H1 (cell line): ENCODE data around the gene PRODH2. TPM values are rescaled to one million over a fixed set of nuclear protein-coding genes. Genes with fewer than 3 reads are reported as not detected.

ENCODE experiments used
- CTCF ChIA-PET: fragments of 300-600 bp; sonication (Branson Sonifier 250); formaldehyde crosslinking; loops from one replicate; lab custom pipeline; 2021; ENCODE audit not compliant: partially characterized antibody; lab: Charles Lee
- POLR2A ChIA-PET: fragments of 300-600 bp; sonication (Branson Sonifier 250); formaldehyde crosslinking; loops from one replicate; lab custom pipeline; 2021; ENCODE audit warnings: inconsistent platforms; ENCODE audit not compliant: partially characterized antibody; lab: Charles Lee
- DNase-seq, 2 experiments: peaks; one replicate each; pipeline versions ENCODE4 v3.0.0 to v3.0.0-alpha.2; 2010 to 2022; ENCODE audit warnings: low spot score in 2 of 2, low read depth in 1 of 2, mixed read lengths in 1 of 2
- FAIRE-seq: peaks from 2 replicates; lab custom pipeline; 2011; peaks lifted over from hg19 to GRCh38; lab: Jason Lieb, UNC
- H2AFZ ChIP-seq: 2 replicates; pipeline ENCODE4 v1.8.1; 2012; ENCODE audit warnings: low read length, inconsistent platforms
- H2AK5ac ChIP-seq: 2 replicates; pipeline ENCODE4 v1.6.1; 2013; ENCODE audit warnings: low read depth, low read length
- H2BK120ac ChIP-seq: replicated peaks from 2 replicates; pipeline ENCODE3; 2013; ENCODE audit warnings: low read depth, low read length, inconsistent platforms
- H2BK12ac ChIP-seq: 2 replicates; pipeline ENCODE4 v1.6.1; 2013; ENCODE audit warnings: low read depth, low read length
- H2BK15ac ChIP-seq: 2 replicates; pipeline ENCODE4 v1.6.1; 2013; ENCODE audit warnings: low read length
- H2BK20ac ChIP-seq: 2 replicates; pipeline ENCODE4 v1.6.1; 2013; ENCODE audit warnings: low read length
- H2BK5ac ChIP-seq: 2 replicates; pipeline ENCODE4 v1.6.1; 2013; ENCODE audit warnings: low read depth, low read length
- H3K14ac ChIP-seq: 2 replicates; pipeline ENCODE4 v1.6.1; 2013; ENCODE audit warnings: inconsistent platforms; ENCODE audit not compliant: insufficient read length
- H3K18ac ChIP-seq: 2 replicates; pipeline ENCODE4 v1.6.1; 2013; ENCODE audit warnings: low read length; ENCODE audit errors: extremely low read depth
- H3K23ac ChIP-seq: 2 replicates; pipeline ENCODE4 v1.6.1; 2013; ENCODE audit warnings: inconsistent platforms; ENCODE audit not compliant: insufficient read length
- H3K23me2 ChIP-seq: 2 replicates; pipeline ENCODE4 v1.6.1; 2013; ENCODE audit warnings: low read depth, low read length
- H3K27ac ChIP-seq: 2 replicates; pipeline ENCODE4 v1.6.1; 2011; ENCODE audit warnings: low read depth, low read length, inconsistent platforms
- H3K27me3 ChIP-seq, 4 experiments: replicated peaks in 1 of 4; 1 replicate in 1 of 4; 2 replicates in 3 of 4; pipeline versions ENCODE4 v1.6.1 to v1.8.1; 2011 to 2013; ENCODE audit warnings: low read length in 3 of 4, mild to moderate bottlenecking in 3 of 4, inconsistent platforms in 2 of 4, mixed read lengths in 2 of 4, moderate library complexity in 1 of 4; ENCODE audit not compliant: control insufficient read depth in 3 of 4, insufficient read depth in 3 of 4; ENCODE audit errors: extremely low read depth in 1 of 4
- H3K36me3 ChIP-seq, 4 experiments: 2 replicates each; pipeline versions ENCODE4 v1.6.1 to v1.8.1; 2011 to 2013; ENCODE audit warnings: mild to moderate bottlenecking in 4 of 4, low read length in 3 of 4, moderate library complexity in 2 of 4, control low read depth in 1 of 4, inconsistent platforms in 1 of 4; ENCODE audit not compliant: insufficient read depth in 4 of 4, control insufficient read depth in 2 of 4
- H3K4ac ChIP-seq: replicated peaks from 2 replicates; pipeline ENCODE3; 2013; ENCODE audit warnings: low read length, low read depth, mixed read lengths, inconsistent platforms; ENCODE audit not compliant: insufficient read length
- H3K4me1 ChIP-seq, 4 experiments: replicated peaks in 1 of 4; 1 replicate in 1 of 4; 2 replicates in 3 of 4; pipeline versions ENCODE4 v1.6.1 to v1.8.1; 2011 to 2013; ENCODE audit warnings: low read length in 3 of 4, inconsistent platforms in 2 of 4, mixed read lengths in 1 of 4; ENCODE audit not compliant: insufficient read depth in 4 of 4, control insufficient read depth in 3 of 4
- H3K4me2 ChIP-seq, 2 experiments: 2 replicates each; pipeline versions ENCODE4 v1.6.1 to v1.8.1; 2011 to 2013; ENCODE audit warnings: low read depth in 2 of 2, low read length in 2 of 2, control low read depth in 1 of 2, inconsistent platforms in 1 of 2, mild to moderate bottlenecking in 1 of 2; ENCODE audit not compliant: insufficient read depth in 1 of 2
- H3K4me3 ChIP-seq, 4 experiments: fragments of 200-600, 300-600 bp in 1 of 4; sonication (generic), shearing (Covaris generic), sonication (Bioruptor Twin) in 1 of 4; 2 replicates each; pipeline versions ENCODE4 v1.5.1 to v1.8.1; 2011 to 2016; ENCODE audit warnings: low read length in 4 of 4, low read depth in 3 of 4, control low read depth in 2 of 4, inconsistent platforms in 2 of 4, mild to moderate bottlenecking in 2 of 4, mixed read lengths in 1 of 4, moderate library complexity in 1 of 4; ENCODE audit not compliant: insufficient read depth in 2 of 4; ENCODE audit errors: extremely low read depth in 1 of 4
- H3K56ac ChIP-seq: replicated peaks from 2 replicates; pipeline ENCODE3; 2013; ENCODE audit warnings: low read depth, mild to moderate bottlenecking, mixed read lengths, low read length, inconsistent platforms; ENCODE audit not compliant: insufficient read length
- H3K79me1 ChIP-seq: 2 replicates; pipeline ENCODE4 v1.6.1; 2013; ENCODE audit warnings: low read depth, low read length, control low read depth
- H3K79me2 ChIP-seq, 2 experiments: 2 replicates each; pipeline versions ENCODE4 v1.6.1 to v1.8.1; 2012 to 2013; ENCODE audit warnings: low read length in 2 of 2, mild to moderate bottlenecking in 2 of 2, inconsistent platforms in 1 of 2; ENCODE audit not compliant: insufficient read depth in 2 of 2, control insufficient read depth in 1 of 2
- H3K9ac ChIP-seq, 4 experiments: replicated peaks in 1 of 4; 1 replicate in 1 of 4; 2 replicates in 3 of 4; pipeline versions ENCODE4 v1.6.1 to v1.8.1; 2011 to 2013; ENCODE audit warnings: low read depth in 3 of 4, low read length in 3 of 4, control low read depth in 2 of 4, mild to moderate bottlenecking in 2 of 4, moderate library complexity in 2 of 4, inconsistent platforms in 1 of 4; ENCODE audit errors: extremely low read depth in 1 of 4
- H3K9me3 ChIP-seq, 2 experiments: 2 replicates each; pipeline versions ENCODE4 v1.6.1 to v1.8.1; 2012 to 2013; ENCODE audit warnings: mild to moderate bottlenecking in 2 of 2, moderate library complexity in 2 of 2, control low read depth in 1 of 2, inconsistent platforms in 1 of 2, low read depth in 1 of 2, low read length in 1 of 2, mixed read lengths in 1 of 2; ENCODE audit not compliant: insufficient read depth in 2 of 2
- H4K20me1 ChIP-seq, 2 experiments: replicated peaks in 1 of 2; 2 replicates each; pipeline versions ENCODE3 to v1.8.1; 2011 to 2013; ENCODE audit warnings: inconsistent platforms in 2 of 2, low read length in 2 of 2, mild to moderate bottlenecking in 1 of 2; ENCODE audit not compliant: insufficient read depth in 2 of 2, control insufficient read depth in 1 of 2
- H4K5ac ChIP-seq: 2 replicates; pipeline ENCODE4 v1.6.1; 2013; ENCODE audit warnings: low read length, low read depth, mixed read lengths, inconsistent platforms; ENCODE audit not compliant: insufficient read length
- H4K8ac ChIP-seq: 2 replicates; pipeline ENCODE4 v1.8.0; 2013; ENCODE audit warnings: mild to moderate bottlenecking, moderate library complexity, low read length, inconsistent platforms; ENCODE audit not compliant: insufficient read depth; ENCODE audit errors: extremely low read depth
- H4K91ac ChIP-seq: replicated peaks from 2 replicates; pipeline ENCODE3; 2013; ENCODE audit warnings: low read length, mixed read lengths, inconsistent platforms; ENCODE audit not compliant: insufficient read length
- ATF3 ChIP-seq: IDR thresholded peaks from 2 replicates; pipeline ENCODE4 v1.6.1; 2011; ENCODE audit warnings: low read depth, mild to moderate bottlenecking, low read length; ENCODE audit not compliant: insufficient read depth
- KDM1A ChIP-seq: fragments of 200-600, 300-600 bp; sonication (generic); IDR thresholded peaks from 2 replicates; pipeline ENCODE4 v1.7.1; 2016; ENCODE audit warnings: mild to moderate bottlenecking, low read length, borderline replicate concordance
- KDM5A ChIP-seq: fragments of 200-600 bp; IDR thresholded peaks from 2 replicates; pipeline ENCODE4 v1.7.1; 2012; ENCODE audit warnings: mild to moderate bottlenecking, low read length, inconsistent platforms, mixed read lengths
- POU5F1 ChIP-seq: IDR thresholded peaks from 2 replicates; pipeline ENCODE4 v1.6.1; 2011; ENCODE audit warnings: low read depth, mild to moderate bottlenecking, low read length, moderate library complexity
- RFX5 ChIP-seq: IDR thresholded peaks from 2 replicates; pipeline ENCODE4 v1.6.1; 2011; ENCODE audit warnings: low read depth, low read length, improper control_type of control experiment, borderline replicate concordance
- SP4 ChIP-seq: IDR thresholded peaks from 2 replicates; pipeline ENCODE4 v1.6.1; 2012; ENCODE audit warnings: low read length, inconsistent platforms
- WGBS, 2 experiments: shearing (Covaris generic) in 1 of 2; methylation state at CpG; one replicate each; pipeline versions ENCODE4 v1.1.6 to v1.1.7; 2013 to 2015; ENCODE audit warnings: low lambda C conversion rate in 2 of 2, mixed read lengths in 2 of 2, inconsistent platforms in 1 of 2, low coverage in 1 of 2, missing lambda C conversion rate in 1 of 2; ENCODE audit not compliant: insufficient replicate concordance in 2 of 2, insufficient coverage in 1 of 2, insufficient read length in 1 of 2; ENCODE audit errors: extremely low coverage in 1 of 2, missing lambda C conversion rate in 1 of 2; 5-methylcytosine and 5-hydroxymethylcytosine counted together
- polyA plus RNA-seq, 7 experiments: library from polyadenylated mRNA; depleted of rRNA in 3 of 7; stranded (reverse) in 5 of 7; unstranded in 2 of 7; fragments of >200 nt in 5 of 7; fragments of 200-250 nt in 2 of 7; gene quantifications; 1 replicate in 5 of 7; 2 replicates in 1 of 7; 4 replicates in 1 of 7; pipeline versions ENCODE4 v1.2.1 to v1.2.3, GENCODE V29; 2011 to 2013; ENCODE audit warnings: missing spikeins in 2 of 7, mixed read lengths in 2 of 7
- total RNA-seq: library from RNA; stranded (reverse); fragmentation: NEBNext Ultra II Directional; extraction: Animal tissue kit (Norgen Biotek cat#: 25700); gene quantifications from 2 replicates; pipeline ENCODE4 v1.2.1, GENCODE V29; 2021

Gene PRODH2
- total and polyA plus RNA-seq, 2 of the 8 experiments (the other 6 are each of a cell fraction or from before 2014, with no cell fraction given), result not detected

GRCh38 chr19:35859414-35859813 lies 46.8 kb upstream of the PRODH2 start:
- POLR2A ChIA-PET, result interaction anchor here (0.8 kb wide), 1 partner anchor 10 kb away, joined by 3 read pairs; no protein-coding TSS in a partner anchor
- WGBS, 2 experiments, result 92% methylated on average over 3 of the region's 4 CpGs; no CpG with 5 or more reads in 1 of the 2 experiments
- TF ChIP-seq ATF3 (no peak), RFX5 (no peak), SP4 (no peak), KDM1A (no peak), POU5F1 (no peak), KDM5A (no peak)

More at GRCh38 chr19:35859414-35859813, 46.8 kb upstream of the PRODH2 start:
- Histone ChIP-seq H4K91ac (no peak overlapping the region), H3K79me2 (no peaks in the 10 kb centered on the region), H2BK120ac (no peak overlapping the region), H2AFZ (no peak overlapping the region), H2BK15ac (no peak overlapping the region), H3K9me3 (no peaks in the 10 kb centered on the region), H3K4me2 (no peak overlapping the region), H3K27me3 (peaks cover 7 to 72% (median 65%) of the 10 kb centered on the region in 4 experiments), H4K20me1 (peaks cover 0 to 3% of the 10 kb centered on the region in 2 experiments), H3K9ac (no peak overlapping the region), H3K79me1 (no peaks in the 10 kb centered on the region), H3K36me3 (no peaks in the 10 kb centered on the region), H3K23me2 (peaks cover 22% of the 10 kb centered on the region), H3K4ac (no peak overlapping the region), H3K56ac (no peak overlapping the region), H2BK20ac (no peak overlapping the region), H3K4me1 (peaks cover 0 to 23% (median 13%) of the 10 kb centered on the region in 4 experiments; a peak in 6 of 7 replicates), H3K14ac (no peak overlapping the region), H2BK12ac (no peak overlapping the region), H3K18ac (no peak overlapping the region), H4K8ac (no peak overlapping the region), H4K5ac (no peak overlapping the region), H3K27ac (no peak overlapping the region), H3K4me3 (no peak overlapping the region), H2BK5ac (no peak overlapping the region), H3K23ac (no peak overlapping the region), H2AK5ac (no peak overlapping the region)
- DNase-seq (no peak), FAIRE-seq (no peak)
- CTCF ChIA-PET, result interaction anchor here (1.1 to 2.9 kb wide), 3 partner anchors 9 to 75 kb away, joined by 3 to 18 read pairs (median 4); no protein-coding TSS in a partner anchor
